Measurements from ENCODE around the gene NPR2. TPM values are rescaled to one million over a fixed set of nuclear protein-coding genes. Genes with fewer than 3 reads are reported as not detected.

Gene NPR2
- polyA plus RNA-seq, 3 donors: 0.48 TPM; not detected in 2

DNA sequence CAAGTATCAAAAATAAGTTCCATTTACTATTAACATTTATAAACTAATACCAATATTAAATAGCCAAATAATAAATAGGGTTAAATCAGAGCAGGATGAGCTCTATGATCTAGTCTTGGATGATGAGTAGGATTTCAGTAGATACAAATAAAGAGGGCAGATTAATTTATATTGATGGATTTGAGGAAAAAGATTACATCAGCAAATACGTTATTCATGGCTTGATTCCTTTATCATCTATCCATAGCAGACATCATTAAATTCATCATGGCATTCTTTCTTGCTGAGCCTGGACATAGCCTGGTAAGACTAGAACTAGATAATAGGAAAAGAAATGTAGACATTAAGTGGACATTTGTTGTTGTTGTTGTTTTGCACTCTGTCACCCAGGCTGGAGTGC is 23.9 kb upstream of the NPR2 start:
- no CpG with 5 or more reads among the region's 1 CpG for WGBS (ENCODE audit: insufficient coverage)
- TF ChIP-seq, protein P1, sequence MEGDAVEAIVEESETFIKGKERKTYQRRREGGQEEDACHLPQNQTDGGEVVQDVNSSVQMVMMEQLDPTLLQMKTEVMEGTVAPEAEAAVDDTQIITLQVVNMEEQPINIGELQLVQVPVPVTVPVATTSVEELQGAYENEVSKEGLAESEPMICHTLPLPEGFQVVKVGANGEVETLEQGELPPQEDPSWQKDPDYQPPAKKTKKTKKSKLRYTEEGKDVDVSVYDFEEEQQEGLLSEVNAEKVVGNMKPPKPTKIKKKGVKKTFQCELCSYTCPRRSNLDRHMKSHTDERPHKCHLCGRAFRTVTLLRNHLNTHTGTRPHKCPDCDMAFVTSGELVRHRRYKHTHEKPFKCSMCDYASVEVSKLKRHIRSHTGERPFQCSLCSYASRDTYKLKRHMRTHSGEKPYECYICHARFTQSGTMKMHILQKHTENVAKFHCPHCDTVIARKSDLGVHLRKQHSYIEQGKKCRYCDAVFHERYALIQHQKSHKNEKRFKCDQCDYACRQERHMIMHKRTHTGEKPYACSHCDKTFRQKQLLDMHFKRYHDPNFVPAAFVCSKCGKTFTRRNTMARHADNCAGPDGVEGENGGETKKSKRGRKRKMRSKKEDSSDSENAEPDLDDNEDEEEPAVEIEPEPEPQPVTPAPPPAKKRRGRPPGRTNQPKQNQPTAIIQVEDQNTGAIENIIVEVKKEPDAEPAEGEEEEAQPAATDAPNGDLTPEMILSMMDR (IDR thresholded peaks at IDR 0.05): no peak
- Histone ChIP-seq H3K27me3 (ENCODE audit: control insufficient read depth in 2 of 2, insufficient read depth in 2 of 2, low read length in 2 of 2) (no peaks in the 10 kb centered on the region), H3K4me3 (replicated peaks in 1 of 3; ENCODE audit: low read depth in 2 of 3, low read length in 3 of 3) (no peak overlapping the region), H3K9ac (ENCODE audit: insufficient read depth, low read length, poor library complexity, severe bottlenecking) (no peak overlapping the region), H3K4me1 (ENCODE audit: control insufficient read depth in 1 of 2, insufficient read depth in 2 of 2, low read length in 2 of 2) (no peaks in the 10 kb centered on the region), H3K9me3 (replicated peaks in 1 of 2; ENCODE audit: control insufficient read depth in 1 of 2, insufficient read depth in 1 of 2, low read length in 2 of 2) (no peaks in the 10 kb centered on the region), H3K79me2 (ENCODE audit: insufficient read depth, low read length) (no peaks in the 10 kb centered on the region), H4K20me1 (ENCODE audit: insufficient read depth, low read length) (no peaks in the 10 kb centered on the region), H3K36me3 (replicated peaks in 1 of 2; ENCODE audit: control insufficient read depth in 1 of 2, insufficient read depth in 2 of 2, low read length in 2 of 2) (no peaks in the 10 kb centered on the region), H3K27ac (ENCODE audit: low read depth in 1 of 2, low read length in 2 of 2) (no peak overlapping the region), H2AFZ (ENCODE audit: insufficient read depth, low read depth, low read length, poor library complexity, severe bottlenecking) (no peak overlapping the region), H3K4me2 (replicated peaks; ENCODE audit: extremely low read depth, low read length, poor library complexity, severe bottlenecking) (no peak overlapping the region)
- DNase-seq: no peak
- H3K36me3 Mint-ChIP-seq: no peaks in the 10 kb centered on the region
- intact Hi-C loops (cut with micrococcal nuclease): no loop called here
- H3K4me1 Mint-ChIP-seq: no peaks in the 10 kb centered on the region
- H3K27ac Mint-ChIP-seq: no peak overlapping the region
- H3K4me3 Mint-ChIP-seq: no peak overlapping the region
- H3K27me3 Mint-ChIP-seq (ENCODE audit: low read depth in 3 of 3): peaks cover 0 to 2% (median 0%) of the 10 kb centered on the region in 3 donors
- H3K9me3 Mint-ChIP-seq: peaks cover 0 to 3% (median 3%) of the 10 kb centered on the region in 7 donors

DNA sequence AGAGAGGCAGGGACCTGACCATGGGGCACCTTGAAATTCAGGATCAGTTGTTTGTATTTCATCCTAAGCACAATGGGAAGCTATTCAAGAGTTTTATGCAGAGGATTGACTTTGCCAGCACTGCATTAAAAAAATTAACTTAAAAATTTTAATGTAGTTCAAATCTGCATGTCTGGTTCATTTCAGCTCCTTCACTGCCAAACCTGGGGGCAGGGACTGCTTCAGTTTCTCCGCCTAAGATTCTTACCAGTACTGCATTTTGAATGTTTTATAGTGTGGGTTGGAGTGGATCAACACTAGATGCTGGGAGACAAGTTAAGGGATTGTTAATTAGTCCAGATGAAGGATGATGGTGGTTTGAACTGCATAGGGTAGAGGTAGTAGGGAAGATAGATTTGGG is 21.6 kb upstream of the NPR2 start:
- Histone ChIP-seq H3K4me2 (replicated peaks; ENCODE audit: extremely low read depth, low read length, poor library complexity, severe bottlenecking) (no peak overlapping the region), H3K36me3 (replicated peaks in 1 of 2; ENCODE audit: control insufficient read depth in 1 of 2, insufficient read depth in 2 of 2, low read length in 2 of 2) (no peaks in the 10 kb centered on the region), H4K20me1 (ENCODE audit: insufficient read depth, low read length) (no peaks in the 10 kb centered on the region), H3K27ac (ENCODE audit: low read depth in 1 of 2, low read length in 2 of 2) (no peak overlapping the region), H3K9ac (ENCODE audit: insufficient read depth, low read length, poor library complexity, severe bottlenecking) (no peak overlapping the region), H3K9me3 (replicated peaks in 1 of 2; ENCODE audit: control insufficient read depth in 1 of 2, insufficient read depth in 1 of 2, low read length in 2 of 2) (no peaks in the 10 kb centered on the region), H3K4me1 (ENCODE audit: control insufficient read depth in 1 of 2, insufficient read depth in 2 of 2, low read length in 2 of 2) (no peaks in the 10 kb centered on the region), H3K79me2 (ENCODE audit: insufficient read depth, low read length) (no peaks in the 10 kb centered on the region), H3K27me3 (ENCODE audit: control insufficient read depth in 2 of 2, insufficient read depth in 2 of 2, low read length in 2 of 2) (no peaks in the 10 kb centered on the region), H3K4me3 (replicated peaks in 1 of 3; ENCODE audit: low read depth in 2 of 3, low read length in 3 of 3) (no peak overlapping the region), H2AFZ (ENCODE audit: insufficient read depth, low read depth, low read length, poor library complexity, severe bottlenecking) (no peak overlapping the region)
- peaks cover 0 to 2% (median 0%) of the 10 kb centered on the region in 3 donors for H3K27me3 Mint-ChIP-seq (ENCODE audit: low read depth in 3 of 3)
- H3K4me1 Mint-ChIP-seq: no peaks in the 10 kb centered on the region
- WGBS (ENCODE audit: insufficient coverage): no CpG with 5 or more reads among the region's 1 CpG
- intact Hi-C loops (cut with micrococcal nuclease): no loop called here
- no peak overlapping the region for H3K4me3 Mint-ChIP-seq
- H3K9me3 Mint-ChIP-seq: no peaks in the 10 kb centered on the region
- DNase-seq: no peak
- TF ChIP-seq, protein P1 (IDR thresholded peaks at IDR 0.05): no peak
- H3K27ac Mint-ChIP-seq: no peak overlapping the region
- H3K36me3 Mint-ChIP-seq: no peaks in the 10 kb centered on the region

Measured in CD14-positive monocyte (primary cell).